Gastrocnemius medialis (tissue), 4 donors: ENCODE results near the gene GPR4.

Source experiments
- CTCF ChIP-seq, 5 experiments: fragments of 450-650 bp in 3 of 5; fragments of 200-600 bp in 2 of 5; sonication (generic) in 2 of 5; IDR thresholded peaks in 4 of 5; conservative IDR thresholded peaks in 1 of 5; 1 replicate in 4 of 5; 2 replicates in 1 of 5; pipeline ENCODE4 v1.5.1; 2016 to 2019; ENCODE audit warnings: antibody characterized with exemption in 5 of 5, mild to moderate bottlenecking in 3 of 5, moderate library complexity in 3 of 5
- POLR2A ChIP-seq, 2 donors: fragments of 450-650 bp; IDR thresholded peaks; one replicate each; pipeline ENCODE4 v1.6.1; 2017; ENCODE audit warnings: antibody characterized with exemption in 2 of 2, mild to moderate bottlenecking in 2 of 2, moderate library complexity in 2 of 2

- TF ChIP-seq CTCF (IDR thresholded peaks at IDR 0.05 in 4 of 5, conservative IDR thresholded peaks at IDR 0.05 in 1 of 5): no peak
- TF ChIP-seq POLR2A (IDR thresholded peaks at IDR 0.05): no peak
These were observed 30.6 kb upstream of the GPR4 start for GRCh38 chr19:45632468-45633196.
